Panc1 (cell line): ENCODE results near the gene MDFI. TPM values are rescaled to one million over a fixed set of nuclear protein-coding genes. Genes with fewer than 3 reads are reported as not detected.

ENCODE experiments used
- ATAC-seq: fragments of 200-7000 bp; cut with Tn5 transposase; 2 replicates; pipeline ENCODE4 v1.9.1; 2020; ENCODE audit warnings: mild to moderate bottlenecking, moderate library complexity
- BruUV-seq: library from RNA; stranded (reverse); fragments of 400-500 nt; replicated peaks from 2 replicates; lab custom pipeline; 2021; lab: Mats Ljungman, UMichigan
- CTCF ChIA-PET: fragments of 300-600 bp; sonication (Branson Sonifier 250); formaldehyde crosslinking; loops from one replicate; lab custom pipeline; 2022; ENCODE audit warnings: antibody characterized with exemption; lab: Charles Lee
- POLR2A ChIA-PET: fragments of 300-600 bp; sonication (Branson Sonifier 250); formaldehyde crosslinking; loops from one replicate; lab custom pipeline; 2022; ENCODE audit warnings: antibody characterized with exemption; lab: Charles Lee
- DNase-seq: peaks from one replicate; pipeline ENCODE4 v3.0.0-alpha.2; 2010; ENCODE audit warnings: low read depth, low spot score
- H3K27ac ChIP-seq: 2 replicates; pipeline ENCODE4 v1.5.1; 2011; ENCODE audit warnings: mild to moderate bottlenecking, low read length, inconsistent platforms
- H3K27me3 ChIP-seq: fragments of 200-500 bp; sonication (Bioruptor generic); 2 replicates; pipeline ENCODE4 v1.6.0; 2014; ENCODE audit warnings: low read length, inconsistent platforms; ENCODE audit not compliant: control insufficient read depth, insufficient read depth
- H3K36me3 ChIP-seq: fragments of 200-500 bp; sonication (Bioruptor generic); 2 replicates; pipeline ENCODE4 v1.5.1; 2014; ENCODE audit warnings: inconsistent platforms, mild to moderate bottlenecking, low read length, moderate library complexity; ENCODE audit not compliant: control insufficient read depth, insufficient read depth
- H3K4me1 ChIP-seq: 2 replicates; pipeline ENCODE4 v1.5.1; 2011; ENCODE audit warnings: inconsistent platforms, mild to moderate bottlenecking, low read length, moderate library complexity; ENCODE audit not compliant: control insufficient read depth, insufficient read depth
- H3K4me3 ChIP-seq, 2 experiments: 2 replicates each; pipeline ENCODE4 v1.5.1; 2011 to 2012; ENCODE audit warnings: low read depth in 2 of 2, low read length in 2 of 2, mild to moderate bottlenecking in 2 of 2, inconsistent platforms in 1 of 2, moderate library complexity in 1 of 2
- H3K9me3 ChIP-seq: fragments of 200-500 bp; sonication (Bioruptor generic); 2 replicates; pipeline ENCODE4 v1.5.1; 2014; ENCODE audit warnings: low read depth, mild to moderate bottlenecking, inconsistent platforms, low read length, moderate library complexity; ENCODE audit not compliant: control insufficient read depth, insufficient read depth
- POLR2AphosphoS5 ChIP-seq: IDR thresholded peaks from 2 replicates; pipeline ENCODE4 v1.6.1; 2012; ENCODE audit warnings: mild to moderate bottlenecking, low read depth, low read length, moderate library complexity
- SIN3A ChIP-seq: IDR thresholded peaks from 2 replicates; pipeline ENCODE4 v1.6.1; 2012; ENCODE audit warnings: low read depth, mild to moderate bottlenecking, low read length, moderate library complexity, borderline replicate concordance; ENCODE audit not compliant: insufficient read depth
- TCF7L2 ChIP-seq: IDR thresholded peaks from 2 replicates; pipeline ENCODE4 v1.6.1; 2011; ENCODE audit warnings: mild to moderate bottlenecking, low read depth, low read length, inconsistent platforms
- in situ Hi-C: cut with HindIII; loops from 2 replicates; pipeline ENCODE4 v1.10.0; 2016; ENCODE audit warnings: low sequenced_read_pairs, low pct_unique_long_range_greater_than_20kb
- intact Hi-C: fragments of 100-400 bp; cut with micrococcal nuclease; formaldehyde crosslinking; loops from one replicate; pipeline ENCODE4 v1.10.0; 2022; ENCODE audit not compliant: unreplicated experiment
- total RNA-seq: library from RNA; stranded (reverse); gene quantifications from one replicate; pipeline ENCODE4 v1.2.1, GENCODE V29; 2021; ENCODE audit not compliant: unreplicated experiment
- TF ChIP-seq, protein P1 (sequence below): fragments of 450-650 bp; IDR thresholded peaks from 2 replicates; pipeline ENCODE4 v1.5.1; 2017; ENCODE audit warnings: mild to moderate bottlenecking
- TF ChIP-seq, protein P2 (sequence below), 2 experiments: IDR thresholded peaks; 2 replicates each; pipeline ENCODE4 v1.6.1; 2011 to 2012; ENCODE audit warnings: low read depth in 2 of 2, control low read depth in 1 of 2, low read length in 1 of 2, mild to moderate bottlenecking in 1 of 2, moderate library complexity in 1 of 2; ENCODE audit not compliant: insufficient read depth in 1 of 2

Gene MDFI
- total RNA-seq, 1 experiment from 2014 or later = 0.54 TPM

DNA sequence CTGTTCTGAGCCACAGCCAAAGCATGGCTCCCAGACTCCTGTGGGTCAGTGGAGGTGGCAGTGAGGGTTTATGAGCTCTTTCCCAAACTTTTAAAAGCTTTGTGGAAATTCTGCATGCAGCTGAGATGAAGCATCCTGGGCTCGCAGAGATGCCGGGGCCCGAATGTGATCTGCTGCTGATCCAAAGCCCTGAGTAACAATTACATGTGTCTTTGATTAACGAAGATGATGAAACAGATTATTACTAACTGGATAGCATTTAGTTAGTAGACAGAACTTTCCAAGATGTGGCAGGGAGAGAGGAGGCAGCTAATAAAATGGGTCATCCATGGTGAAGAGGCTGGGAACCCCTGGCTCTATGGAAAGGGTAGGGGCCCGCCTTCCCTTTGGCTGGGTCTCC is 43.9 kb upstream of the MDFI start:
- TF ChIP-seq POLR2AphosphoS5 (no peak), SIN3A (no peak), TCF7L2 (no peak)
- TF ChIP-seq, protein P1, sequence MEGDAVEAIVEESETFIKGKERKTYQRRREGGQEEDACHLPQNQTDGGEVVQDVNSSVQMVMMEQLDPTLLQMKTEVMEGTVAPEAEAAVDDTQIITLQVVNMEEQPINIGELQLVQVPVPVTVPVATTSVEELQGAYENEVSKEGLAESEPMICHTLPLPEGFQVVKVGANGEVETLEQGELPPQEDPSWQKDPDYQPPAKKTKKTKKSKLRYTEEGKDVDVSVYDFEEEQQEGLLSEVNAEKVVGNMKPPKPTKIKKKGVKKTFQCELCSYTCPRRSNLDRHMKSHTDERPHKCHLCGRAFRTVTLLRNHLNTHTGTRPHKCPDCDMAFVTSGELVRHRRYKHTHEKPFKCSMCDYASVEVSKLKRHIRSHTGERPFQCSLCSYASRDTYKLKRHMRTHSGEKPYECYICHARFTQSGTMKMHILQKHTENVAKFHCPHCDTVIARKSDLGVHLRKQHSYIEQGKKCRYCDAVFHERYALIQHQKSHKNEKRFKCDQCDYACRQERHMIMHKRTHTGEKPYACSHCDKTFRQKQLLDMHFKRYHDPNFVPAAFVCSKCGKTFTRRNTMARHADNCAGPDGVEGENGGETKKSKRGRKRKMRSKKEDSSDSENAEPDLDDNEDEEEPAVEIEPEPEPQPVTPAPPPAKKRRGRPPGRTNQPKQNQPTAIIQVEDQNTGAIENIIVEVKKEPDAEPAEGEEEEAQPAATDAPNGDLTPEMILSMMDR = no peak
- TF ChIP-seq, protein P2, sequence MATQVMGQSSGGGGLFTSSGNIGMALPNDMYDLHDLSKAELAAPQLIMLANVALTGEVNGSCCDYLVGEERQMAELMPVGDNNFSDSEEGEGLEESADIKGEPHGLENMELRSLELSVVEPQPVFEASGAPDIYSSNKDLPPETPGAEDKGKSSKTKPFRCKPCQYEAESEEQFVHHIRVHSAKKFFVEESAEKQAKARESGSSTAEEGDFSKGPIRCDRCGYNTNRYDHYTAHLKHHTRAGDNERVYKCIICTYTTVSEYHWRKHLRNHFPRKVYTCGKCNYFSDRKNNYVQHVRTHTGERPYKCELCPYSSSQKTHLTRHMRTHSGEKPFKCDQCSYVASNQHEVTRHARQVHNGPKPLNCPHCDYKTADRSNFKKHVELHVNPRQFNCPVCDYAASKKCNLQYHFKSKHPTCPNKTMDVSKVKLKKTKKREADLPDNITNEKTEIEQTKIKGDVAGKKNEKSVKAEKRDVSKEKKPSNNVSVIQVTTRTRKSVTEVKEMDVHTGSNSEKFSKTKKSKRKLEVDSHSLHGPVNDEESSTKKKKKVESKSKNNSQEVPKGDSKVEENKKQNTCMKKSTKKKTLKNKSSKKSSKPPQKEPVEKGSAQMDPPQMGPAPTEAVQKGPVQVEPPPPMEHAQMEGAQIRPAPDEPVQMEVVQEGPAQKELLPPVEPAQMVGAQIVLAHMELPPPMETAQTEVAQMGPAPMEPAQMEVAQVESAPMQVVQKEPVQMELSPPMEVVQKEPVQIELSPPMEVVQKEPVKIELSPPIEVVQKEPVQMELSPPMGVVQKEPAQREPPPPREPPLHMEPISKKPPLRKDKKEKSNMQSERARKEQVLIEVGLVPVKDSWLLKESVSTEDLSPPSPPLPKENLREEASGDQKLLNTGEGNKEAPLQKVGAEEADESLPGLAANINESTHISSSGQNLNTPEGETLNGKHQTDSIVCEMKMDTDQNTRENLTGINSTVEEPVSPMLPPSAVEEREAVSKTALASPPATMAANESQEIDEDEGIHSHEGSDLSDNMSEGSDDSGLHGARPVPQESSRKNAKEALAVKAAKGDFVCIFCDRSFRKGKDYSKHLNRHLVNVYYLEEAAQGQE (IDR thresholded peaks at IDR 0.05; ENCODE audit: insufficient read depth in 1 of 2, low read depth in 2 of 2, low read length in 1 of 2) = no peak
- H3K4me1 ChIP-seq = no peaks in the 10 kb centered on the region
- no peak for DNase-seq
- CTCF ChIA-PET = no interaction called here
- no peak for ATAC-seq
- POLR2A ChIA-PET = interaction anchor here (0.7 kb wide), 1 partner anchor 74 kb away, joined by 3 read pairs; no protein-coding TSS in a partner anchor
- H3K36me3 ChIP-seq = no peaks in the 10 kb centered on the region
- in situ Hi-C loops = no loop called here
- no TSS peak for BruUV-seq
- H3K4me3 ChIP-seq = no peak overlapping the region
- intact Hi-C loops = no loop called here
- H3K9me3 ChIP-seq = no peaks in the 10 kb centered on the region
- H3K27me3 ChIP-seq = no peaks in the 10 kb centered on the region
- H3K27ac ChIP-seq = no peak overlapping the region

DNA sequence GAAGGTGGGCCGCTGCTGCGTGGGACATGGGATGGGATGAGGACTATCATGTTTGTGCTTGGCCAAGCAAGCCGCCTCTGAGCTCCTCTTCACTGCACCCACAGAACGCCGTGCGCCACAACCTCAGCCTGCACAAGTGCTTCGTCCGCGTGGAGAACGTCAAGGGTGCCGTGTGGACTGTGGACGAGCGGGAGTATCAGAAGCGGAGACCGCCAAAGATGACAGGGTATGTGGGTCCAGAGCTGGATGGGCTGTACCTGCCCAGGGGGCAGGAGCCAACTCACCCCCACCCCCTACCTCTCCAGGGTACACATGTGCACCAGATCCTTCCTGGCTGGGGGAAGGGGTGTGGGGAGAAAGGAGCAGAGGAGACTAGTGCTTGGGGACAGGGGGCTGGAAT is 43.5 kb upstream of the MDFI start:
- ATAC-seq (no peak), DNase-seq (no peak)
- in situ Hi-C loops = no loop called here
- Histone ChIP-seq H3K4me1 (no peaks in the 10 kb centered on the region), H3K9me3 (no peaks in the 10 kb centered on the region), H3K27me3 (no peaks in the 10 kb centered on the region), H3K4me3 (no peak overlapping the region), H3K27ac (no peak overlapping the region), H3K36me3 (no peaks in the 10 kb centered on the region)
- TF ChIP-seq, protein P1 = no peak
- no peak for TF ChIP-seq POLR2AphosphoS5
- no peak for TF ChIP-seq TCF7L2
- no peak for TF ChIP-seq SIN3A
- TF ChIP-seq, protein P2 (IDR thresholded peaks at IDR 0.05; ENCODE audit: insufficient read depth in 1 of 2, low read depth in 2 of 2, low read length in 1 of 2) = no peak
- ChIA-PET CTCF (no interaction called here), POLR2A (no interaction called here)
- intact Hi-C loops = no loop called here
- BruUV-seq = no TSS peak
